ENCODE results near the gene SERF1A. TPM values are rescaled to one million over a fixed set of nuclear protein-coding genes. Genes with fewer than 3 reads are reported as not detected.

The SERF1A gene
- 3.5 and 5.9 TPM in 2 replicates for total RNA-seq

DNA sequence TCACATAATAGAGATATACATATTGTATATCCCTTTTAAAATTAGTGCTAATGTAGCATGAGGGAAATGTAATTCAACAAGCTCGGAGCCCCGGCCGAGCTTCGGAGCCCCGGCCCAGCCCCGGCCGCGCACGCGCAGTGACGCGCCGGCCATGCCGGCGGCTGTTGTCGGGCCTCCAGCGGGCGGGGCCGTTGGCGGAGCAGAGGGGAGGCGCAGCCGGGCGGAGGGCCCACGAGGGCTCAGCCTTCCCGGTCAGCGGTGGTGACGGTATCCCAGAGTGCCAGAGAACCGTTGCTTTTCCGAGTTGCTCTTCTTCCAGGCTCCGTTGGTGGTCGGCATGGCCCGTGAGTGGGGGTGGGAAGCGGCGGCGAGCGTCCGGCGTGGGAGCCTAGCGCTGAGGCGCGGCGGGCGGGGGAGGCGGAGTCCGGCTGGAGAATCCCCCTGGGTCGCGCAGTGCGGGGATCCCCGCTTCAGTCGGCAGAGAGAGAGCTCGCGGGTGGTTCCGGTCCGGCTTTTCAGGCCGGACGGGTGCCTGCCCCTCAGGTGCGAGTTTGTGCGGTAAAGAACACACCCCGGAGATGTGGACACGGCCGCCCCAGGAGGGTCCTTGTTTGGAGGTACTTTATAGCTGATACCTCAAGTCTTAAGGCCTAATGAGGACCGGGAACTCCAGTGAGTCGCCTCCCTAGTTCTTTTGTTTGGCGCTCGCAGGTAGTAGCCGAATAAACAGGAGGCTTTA is at the start of gene SERF1A:
Gene SERF1A, plus strand, starts transcription at position 137 of the 739 bp plus-strand sequence. Its CDS starts 201 bp downstream, at position 338.

Other genes starting within 250 kb of the SERF1A start
- gene SMN1, start 24.4 kb downstream of the SERF1A start, total RNA-seq: 20.6 and 36.7 TPM in 2 replicates
- 2.0 and 4.1 TPM in 2 replicates for gene NAIP, start 124.7 kb downstream of the SERF1A start, total RNA-seq
- gene GTF2H2, start 167.0 kb downstream of the SERF1A start, total RNA-seq: 23.2 and 28.6 TPM in 2 replicates